IPS-NIHi7 (cell line): ENCODE measurements around the gene F2RL1.
"Not testable (repeated sequence)": the region's sequence is repeated elsewhere in the genome, so short reads cannot be mapped to it uniquely, and the experiment has no call there.

Experiments
- DNase-seq: peaks from one replicate; pipeline ENCODE4 v3.0.0; 2012; ENCODE audit warnings: mixed read lengths; ENCODE audit errors: extremely low spot score

Gene F2RL1, protein sequence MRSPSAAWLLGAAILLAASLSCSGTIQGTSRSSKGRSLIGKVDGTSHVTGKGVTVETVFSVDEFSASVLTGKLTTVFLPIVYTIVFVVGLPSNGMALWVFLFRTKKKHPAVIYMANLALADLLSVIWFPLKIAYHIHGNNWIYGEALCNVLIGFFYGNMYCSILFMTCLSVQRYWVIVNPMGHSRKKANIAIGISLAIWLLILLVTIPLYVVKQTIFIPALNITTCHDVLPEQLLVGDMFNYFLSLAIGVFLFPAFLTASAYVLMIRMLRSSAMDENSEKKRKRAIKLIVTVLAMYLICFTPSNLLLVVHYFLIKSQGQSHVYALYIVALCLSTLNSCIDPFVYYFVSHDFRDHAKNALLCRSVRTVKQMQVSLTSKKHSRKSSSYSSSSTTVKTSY

DNA sequence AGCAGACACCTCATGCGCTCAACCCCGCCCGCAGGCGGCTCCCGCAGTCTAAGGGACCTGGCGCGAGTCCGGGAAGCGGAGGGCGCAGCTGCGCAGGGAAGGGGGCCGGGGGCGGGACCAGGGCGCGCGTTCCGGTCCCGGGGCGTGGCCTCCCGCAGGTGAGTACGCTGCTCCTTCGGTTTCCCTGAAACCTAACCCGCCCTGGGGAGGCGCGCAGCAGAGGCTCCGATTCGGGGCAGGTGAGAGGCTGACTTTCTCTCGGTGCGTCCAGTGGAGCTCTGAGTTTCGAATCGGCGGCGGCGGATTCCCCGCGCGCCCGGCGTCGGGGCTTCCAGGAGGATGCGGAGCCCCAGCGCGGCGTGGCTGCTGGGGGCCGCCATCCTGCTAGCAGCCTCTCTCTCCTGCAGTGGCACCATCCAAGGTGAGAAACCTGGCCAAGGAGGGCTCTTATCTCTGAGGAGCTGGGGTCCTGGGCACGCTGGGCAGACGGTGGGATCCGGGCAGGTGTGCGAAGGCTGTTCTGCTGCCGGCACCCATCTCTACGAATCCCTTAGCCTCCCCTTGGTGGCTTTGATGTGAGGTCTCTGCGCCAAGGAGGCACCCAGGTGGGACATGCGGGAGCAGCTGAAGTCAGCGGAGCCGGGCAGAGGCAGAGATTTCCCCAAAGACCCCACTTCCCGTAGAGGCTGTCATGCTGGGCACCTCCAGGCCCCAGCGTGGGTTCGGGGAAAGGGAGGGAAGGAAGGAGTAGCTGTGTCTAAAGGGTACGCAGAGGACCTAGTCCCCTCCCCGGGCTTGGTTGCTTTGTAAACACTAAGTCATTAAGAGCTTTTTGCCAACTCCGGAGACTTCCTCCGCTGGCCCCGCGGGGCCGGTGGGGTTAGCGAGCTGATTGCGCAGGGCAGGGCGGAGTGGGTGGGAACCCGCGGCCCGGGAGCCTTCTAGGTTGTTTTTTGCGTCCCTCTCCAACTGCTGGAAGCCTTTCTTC, at the start of gene F2RL1:
TSS of gene F2RL1 (plus strand) at position 187 of the 988 bp plus-strand sequence. CDS start at position 340, 153 bp downstream.
- peak; percentile 93 for DNase-seq

DNA sequence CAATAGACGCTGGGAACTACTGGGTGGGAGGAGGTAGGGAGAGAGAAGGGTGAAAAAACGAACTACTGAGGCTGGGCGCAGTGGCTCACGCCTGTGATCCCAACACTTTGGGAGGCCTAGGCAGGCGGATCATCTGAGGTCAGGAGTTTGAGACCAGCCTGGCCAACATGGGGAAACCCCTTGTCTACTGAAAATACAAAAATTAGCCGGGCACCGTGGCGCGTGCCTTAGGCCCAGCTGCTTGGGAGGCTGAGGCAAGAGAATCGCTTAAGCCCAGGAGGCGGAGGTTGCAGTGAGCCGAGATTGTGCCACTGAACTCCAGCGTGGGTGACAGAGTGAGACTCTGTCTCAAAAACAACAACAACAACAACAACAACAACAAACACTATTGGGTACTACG, 47.8 kb upstream of the F2RL1 start:
- DNase-seq = not testable (repeated sequence)

DNA sequence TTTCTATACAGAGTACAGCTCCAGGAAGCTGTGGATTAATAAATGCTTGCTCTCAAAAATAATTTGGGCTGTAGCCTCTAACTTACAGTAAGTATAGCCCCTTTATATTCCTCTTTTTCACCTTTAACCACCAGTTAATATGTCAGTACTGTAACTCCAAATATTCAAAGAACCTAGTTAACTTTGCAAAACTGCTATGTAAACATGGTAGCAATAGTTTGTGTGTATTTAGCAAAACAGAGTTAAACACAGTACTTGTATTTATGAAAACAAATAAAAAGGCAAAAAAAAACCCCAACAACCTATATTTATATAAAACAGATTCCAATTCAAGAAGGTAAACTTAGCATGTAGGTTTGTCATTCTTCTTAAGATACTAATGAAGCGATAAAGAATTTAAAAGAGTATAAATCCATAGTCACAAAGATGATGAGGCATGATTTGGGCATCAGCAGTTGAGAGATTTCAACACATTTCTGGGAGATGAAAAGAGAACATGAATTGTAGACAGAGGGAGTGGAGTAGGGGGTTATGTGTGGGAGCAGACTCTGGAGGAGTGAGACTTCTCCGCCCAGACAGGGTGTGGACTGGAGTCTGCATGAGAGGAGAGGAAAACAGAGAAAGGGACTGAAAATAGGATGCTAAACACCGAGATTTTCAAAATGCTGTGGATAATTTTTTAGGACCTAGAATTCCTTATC, 47.0 kb upstream of the F2RL1 start:
- DNase-seq = no peak

DNA sequence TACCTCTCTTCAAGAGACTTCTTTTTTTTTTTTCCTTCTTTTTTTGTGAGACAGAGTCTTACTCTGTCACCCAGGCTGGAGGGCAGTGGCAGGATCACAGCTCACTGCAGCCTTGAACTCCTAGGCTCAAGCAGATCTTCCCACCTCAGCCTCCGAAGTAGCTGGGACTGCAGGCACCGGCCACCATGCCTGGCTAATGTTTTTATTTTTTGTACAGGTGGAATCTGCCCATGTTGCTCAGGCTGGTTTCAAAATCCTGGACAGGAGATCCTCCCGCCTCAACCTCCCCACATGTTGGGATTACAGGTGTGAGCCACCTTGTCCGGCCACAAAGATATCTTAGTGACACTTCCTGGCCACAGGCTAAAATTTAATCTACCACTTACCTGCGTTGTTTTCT, 42.9 kb upstream of the F2RL1 start:
- no peak for DNase-seq

DNA sequence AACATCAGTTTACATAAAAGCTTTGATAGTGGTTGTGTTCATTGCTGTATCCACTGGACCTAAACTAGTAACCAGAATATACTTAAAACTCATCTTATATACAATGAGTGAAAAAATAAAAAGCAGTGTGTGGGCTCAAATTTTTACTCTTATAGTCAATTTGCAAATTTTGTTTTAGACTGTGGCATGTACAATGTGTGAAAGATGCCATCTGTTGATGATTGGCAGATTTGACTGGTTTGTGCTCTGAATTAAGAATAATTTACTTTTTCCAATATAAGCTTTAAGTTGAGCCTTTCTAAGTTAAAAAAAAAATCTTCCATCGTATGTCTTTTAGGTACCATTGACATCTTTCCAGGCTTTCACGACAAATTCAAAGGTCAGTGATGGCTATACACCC, 42.4 kb upstream of the F2RL1 start:
- no peak for DNase-seq

DNA sequence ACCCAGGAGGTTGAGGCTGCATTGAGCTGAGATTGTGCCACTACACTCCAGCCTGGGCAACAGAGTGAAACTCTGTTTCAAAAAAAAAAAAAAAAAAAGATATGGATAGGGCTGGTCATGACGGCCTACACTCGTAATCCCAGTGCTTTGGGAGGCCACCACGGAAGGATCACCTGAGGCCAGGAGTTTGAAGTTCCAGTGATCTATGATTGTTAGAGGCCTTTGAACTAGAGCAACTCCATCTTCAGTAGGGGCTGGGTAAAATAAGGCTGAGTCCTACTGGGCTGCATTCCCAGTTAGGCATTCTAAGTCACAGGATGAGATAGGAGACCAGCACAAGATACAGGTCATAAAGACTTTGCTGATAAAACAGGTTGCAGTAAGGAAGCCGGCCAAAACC, 38.2 kb upstream of the F2RL1 start:
- DNase-seq = not testable (repeated sequence)

DNA sequence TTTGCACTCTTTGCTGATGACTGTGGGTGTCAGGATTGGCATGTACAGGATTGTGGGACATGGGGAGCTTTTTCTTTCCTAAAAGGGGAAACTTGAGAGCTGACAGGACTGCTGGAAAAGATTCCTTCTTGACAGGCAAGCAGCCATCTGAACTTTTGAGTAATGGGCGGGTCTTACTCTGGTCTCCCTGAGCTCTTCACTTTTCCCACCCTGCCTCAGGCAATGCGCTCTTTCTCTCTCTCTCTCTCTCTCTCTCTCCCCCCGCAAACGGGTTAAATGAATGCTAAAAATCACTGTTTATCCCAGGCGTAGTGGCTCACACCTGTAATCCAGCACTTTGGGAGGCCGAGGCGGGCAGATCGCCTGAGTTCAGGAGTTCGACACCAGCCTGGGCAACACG, 37.1 kb upstream of the F2RL1 start:
- no peak for DNase-seq

DNA sequence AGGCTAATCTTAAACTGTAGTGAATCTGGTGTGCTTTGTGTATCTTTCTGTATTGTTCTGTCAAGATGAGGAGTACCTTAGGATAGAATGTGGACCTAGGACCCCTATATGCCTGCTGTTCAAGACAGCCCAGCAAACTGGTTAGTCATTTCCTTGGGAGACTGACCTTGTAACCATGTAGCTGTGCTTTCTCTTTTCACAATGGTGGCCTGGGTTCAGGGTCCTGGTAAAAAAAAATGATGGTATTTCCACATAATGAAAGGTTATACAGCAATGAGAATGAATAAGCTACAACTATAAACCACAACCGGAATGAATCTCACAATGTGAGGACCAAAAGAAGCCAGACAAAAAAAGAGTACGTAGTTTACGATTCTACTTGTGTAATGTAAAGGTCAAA, 36.4 kb upstream of the F2RL1 start:
- DNase-seq = no peak

DNA sequence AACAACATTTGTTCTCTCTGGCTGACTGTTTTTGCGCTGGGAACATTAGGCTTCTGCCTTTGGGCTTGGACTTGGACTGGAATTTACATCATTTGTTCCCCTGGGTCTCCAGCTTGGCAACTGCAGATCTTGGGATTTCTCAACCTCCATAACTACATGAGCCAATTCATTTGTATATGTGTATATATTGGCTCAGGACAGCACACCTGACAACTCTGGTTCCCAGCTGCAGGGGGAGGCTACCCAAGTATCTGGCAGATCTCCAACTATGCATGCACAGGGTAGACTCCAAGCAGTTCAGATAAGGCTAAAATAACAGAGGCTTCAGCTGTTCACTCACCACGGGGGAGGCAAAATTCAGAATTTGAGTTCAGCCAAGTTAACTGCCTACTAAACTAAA, 31.6 kb upstream of the F2RL1 start:
- no peak for DNase-seq

DNA sequence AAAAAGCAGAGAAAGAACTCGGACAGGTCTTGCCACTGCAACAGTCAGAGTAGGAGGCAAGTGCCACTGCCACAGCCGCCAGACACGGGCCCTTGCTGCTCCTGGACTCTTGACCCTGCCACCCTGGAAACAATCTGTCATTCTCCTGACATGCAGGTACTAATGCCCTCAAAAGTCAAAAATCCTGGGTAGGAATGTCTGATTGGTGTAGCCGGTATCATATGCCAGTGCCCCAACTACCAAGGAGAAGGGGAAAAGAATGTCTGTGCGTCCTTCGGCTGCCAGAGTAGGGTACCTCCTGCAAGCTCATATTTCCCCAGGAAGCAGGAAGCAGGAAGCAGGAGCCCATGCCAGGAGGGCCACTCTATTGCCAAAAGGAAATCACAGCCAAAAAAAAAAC, 30.5 kb upstream of the F2RL1 start:
- DNase-seq = no peak

DNA sequence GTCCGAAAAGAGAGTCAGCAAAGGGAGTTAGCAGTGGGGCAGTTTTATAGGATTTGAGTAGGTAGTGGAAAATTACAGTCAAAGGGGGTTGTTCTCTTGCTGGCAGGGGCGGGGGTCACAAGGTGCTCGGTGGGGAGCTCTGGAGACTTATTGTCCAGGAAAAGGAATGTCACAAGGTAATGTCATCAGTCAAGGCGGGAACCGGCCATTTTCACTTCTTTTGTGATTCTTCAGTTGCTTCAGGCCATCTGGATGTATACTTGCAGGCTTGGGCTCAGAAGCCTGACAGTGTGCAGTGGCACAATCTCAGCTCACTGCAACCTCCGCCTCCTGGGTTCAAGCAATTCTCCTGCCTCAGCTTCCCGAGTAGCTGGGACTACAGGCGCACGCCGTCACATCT, 29.6 kb upstream of the F2RL1 start:
- not testable (repeated sequence) for DNase-seq

DNA sequence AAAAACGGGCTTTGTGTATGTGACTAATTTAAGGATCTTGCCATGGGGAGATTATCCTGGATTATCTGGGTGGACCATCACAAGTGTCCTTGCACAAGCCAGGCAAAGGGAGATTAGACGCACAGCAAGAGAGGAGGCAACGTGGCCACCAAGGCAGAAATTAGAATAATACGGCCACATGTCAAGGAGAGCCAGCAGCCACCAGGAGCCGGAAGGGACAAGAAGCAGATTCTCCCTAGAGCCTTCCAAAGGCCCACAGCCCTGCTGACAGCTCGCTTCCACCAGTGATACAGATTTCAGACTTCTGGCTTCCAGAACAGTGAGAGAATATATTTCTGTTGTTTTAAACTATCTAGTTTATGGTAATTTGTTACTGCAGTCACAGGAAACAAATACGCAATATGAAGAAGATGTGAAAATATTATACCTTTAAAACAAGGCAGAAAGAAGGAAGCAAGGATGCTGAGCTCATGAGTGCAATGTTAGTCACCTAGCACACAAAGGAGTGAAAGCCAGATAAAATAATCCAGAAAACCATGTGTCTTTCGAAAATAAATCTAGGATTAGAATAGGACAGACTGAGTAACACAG, 28.7 kb upstream of the F2RL1 start:
- no peak for DNase-seq

DNA sequence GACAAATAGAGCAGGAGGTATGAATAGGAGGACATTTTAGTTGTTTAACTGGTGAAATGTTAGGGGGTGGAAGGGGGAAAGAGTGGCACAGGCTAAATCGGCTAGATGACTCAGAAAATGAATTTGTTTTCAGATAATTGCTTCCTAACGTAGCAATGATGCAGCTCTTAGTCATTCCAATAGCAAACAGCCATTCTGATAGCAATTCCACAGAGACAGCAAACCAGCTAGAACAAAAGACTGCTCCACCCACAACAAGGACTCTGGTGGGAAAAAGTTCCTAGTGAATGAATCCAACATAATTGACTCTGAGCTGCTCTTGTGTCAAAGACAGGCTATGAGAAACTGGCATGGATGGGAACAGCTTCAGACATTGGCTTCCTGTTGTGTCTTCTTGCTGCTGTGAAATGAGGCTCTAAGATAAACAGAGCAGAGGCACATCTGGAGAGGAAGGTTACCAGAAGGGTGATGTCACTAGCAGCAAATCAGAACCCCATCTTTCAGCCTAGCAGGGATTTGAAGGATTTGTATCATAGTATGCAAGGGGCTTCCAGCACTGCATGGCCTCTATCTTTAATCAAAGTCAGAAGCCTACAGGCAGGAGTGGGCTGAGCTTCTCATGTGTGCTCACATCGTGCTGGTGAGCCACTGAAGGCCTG, 28.1 kb upstream of the F2RL1 start:
- no peak for DNase-seq

DNA sequence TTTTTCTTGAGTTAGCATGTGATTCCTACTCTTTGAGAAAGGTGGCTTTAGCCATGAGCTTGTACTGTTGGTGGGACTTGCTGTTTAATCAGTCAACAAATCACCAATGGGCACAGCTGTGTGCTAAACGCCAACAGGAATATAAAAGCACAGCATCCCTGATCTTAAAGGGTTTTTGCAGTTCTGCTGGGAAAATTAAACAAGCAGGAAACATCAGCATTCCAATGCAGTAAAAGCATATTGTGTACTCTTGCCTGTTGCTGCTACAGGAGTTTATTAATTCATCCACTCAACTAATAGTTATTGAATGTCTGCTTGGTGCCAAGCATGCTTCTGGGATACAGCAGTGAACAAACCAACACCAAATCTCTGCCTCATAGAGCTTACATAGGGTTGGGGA, 27.4 kb upstream of the F2RL1 start:
- no peak for DNase-seq

DNA sequence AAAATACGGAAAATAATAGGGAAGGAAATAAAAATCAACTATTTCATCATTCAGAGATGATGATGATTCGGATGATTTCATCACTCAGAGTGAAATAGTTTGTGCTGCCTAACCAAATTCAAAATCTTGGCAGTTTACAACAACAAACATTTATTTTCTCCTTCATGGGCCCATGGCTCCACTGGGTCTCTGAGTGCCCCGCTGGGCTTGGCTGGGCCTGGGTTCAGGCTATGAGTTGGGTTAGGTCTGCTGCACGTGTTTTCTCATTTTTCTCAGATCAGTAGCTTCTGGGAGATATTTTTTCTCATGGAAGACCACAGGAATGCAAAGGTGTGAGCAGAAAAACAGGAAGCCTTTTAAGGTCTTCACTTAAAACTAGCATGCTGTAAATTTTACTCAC, 24.0 kb upstream of the F2RL1 start:
- no peak for DNase-seq

DNA sequence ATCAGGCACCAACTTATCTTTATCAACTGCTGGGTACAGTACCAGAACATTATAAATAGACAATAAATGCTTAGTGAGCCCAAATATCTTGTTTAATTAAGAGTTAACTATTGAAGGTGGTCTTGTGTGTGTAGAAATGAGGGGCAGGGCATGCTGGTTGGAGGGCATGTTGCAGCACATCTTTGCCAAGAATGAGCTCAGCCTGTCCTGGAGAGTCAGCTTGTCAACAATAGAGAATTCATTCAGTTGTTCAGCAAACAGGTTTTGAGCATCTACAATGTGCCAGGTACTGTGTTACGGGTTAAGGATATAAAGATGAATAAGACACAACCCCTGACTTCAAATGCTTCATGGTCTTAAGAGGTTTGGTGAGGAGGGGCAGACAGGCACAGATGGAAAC, 19.2 kb upstream of the F2RL1 start:
- DNase-seq = no peak

DNA sequence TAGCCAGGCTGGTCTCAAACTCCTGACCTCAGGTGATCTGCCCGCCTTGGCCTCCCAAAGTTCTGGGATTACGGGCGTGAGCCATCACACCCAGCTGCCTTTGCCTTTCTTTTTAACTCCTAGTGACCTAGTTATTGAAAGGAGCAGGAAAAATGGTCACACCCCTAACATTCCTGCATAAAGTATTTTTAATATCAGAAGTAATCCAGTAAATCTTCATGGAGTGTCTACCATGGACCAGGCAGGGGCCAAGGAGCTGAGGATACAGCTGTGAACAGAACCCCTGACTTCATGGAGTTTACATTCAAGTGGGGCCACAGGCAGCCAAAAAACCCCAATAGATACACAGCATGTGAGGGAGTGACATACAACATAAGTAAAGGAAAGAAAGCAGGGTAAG, 18.3 kb upstream of the F2RL1 start:
- no peak for DNase-seq

DNA sequence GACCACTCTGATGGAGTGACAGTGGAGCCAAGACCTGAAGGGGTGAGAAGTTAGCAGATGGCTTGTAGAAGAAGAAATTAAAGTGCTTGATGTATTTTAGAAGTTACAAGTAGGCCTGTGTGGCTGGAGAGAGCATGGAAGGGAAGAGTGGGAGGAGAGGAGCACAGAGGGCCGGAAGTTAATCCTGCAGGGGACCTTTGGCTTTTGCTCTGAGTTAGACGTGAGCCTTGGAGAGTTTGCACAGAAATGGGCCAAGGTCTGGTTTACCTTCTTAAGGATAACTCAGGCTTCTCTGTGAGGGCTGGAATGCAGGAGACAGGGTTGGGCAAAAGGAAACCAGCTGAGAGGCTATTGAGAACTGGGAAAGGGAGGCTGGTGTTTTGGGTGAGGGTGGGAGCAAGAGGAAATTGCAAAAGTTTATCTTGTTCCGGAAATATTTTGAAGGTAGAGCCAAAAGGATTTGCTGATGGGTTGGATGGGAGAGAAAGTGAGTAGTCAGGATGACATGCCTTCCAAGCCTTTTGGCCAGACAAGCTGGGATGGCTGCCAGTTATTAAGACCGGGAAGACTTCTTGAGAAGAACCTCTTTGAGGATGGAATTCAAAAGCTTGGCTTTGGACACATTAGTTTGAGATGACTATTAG, 17.5 kb upstream of the F2RL1 start:
- no peak for DNase-seq

DNA sequence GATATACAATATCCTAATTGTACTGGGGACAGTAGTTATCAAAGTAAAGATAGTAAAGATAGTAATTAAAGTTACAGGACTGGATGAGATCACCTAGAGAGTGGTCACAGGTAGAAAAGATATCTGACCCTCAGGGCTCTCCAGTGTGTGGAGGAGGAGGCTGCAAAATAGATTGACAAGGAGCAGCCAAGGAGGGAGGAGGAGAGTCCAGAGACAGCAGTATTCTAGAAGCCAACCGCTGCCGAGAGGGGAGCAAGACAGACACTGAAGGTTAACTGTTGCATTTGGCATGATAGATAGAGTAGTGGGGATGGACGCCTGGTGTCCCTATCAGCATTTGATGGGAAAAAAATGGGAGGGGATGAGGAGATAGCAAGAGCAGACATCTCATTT, 17.0 kb upstream of the F2RL1 start:
- DNase-seq = no peak

DNA sequence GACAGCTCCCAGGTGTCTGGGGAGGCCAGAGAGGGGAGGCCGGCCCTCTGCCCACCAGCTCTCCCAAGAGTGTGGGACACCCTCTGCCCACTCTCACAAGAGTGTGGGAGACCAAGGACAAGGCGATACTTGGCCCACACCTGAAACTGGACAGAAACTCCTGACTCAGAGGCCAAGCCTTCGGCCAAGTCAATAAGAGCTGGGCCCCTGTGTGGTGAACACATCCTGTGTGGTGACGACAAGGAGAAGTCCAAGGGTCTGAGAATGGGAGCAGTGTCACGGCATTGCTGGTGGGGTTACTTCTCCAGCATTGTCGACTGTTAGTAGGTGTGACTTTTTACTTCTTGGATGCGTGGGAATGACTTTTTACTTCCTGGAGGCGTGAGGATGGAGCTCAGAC, 14.6 kb upstream of the F2RL1 start:
- DNase-seq = no peak
